ENCODE data around the gene ADAMTS12.

Gene ADAMTS12

GRCh38 chr5:33806738-33807442 is 84.9 kb downstream of the ADAMTS12 start:
- Histone ChIP-seq H3K9me3 (ENCODE audit: severe bottlenecking) (no peaks in the 10 kb centered on the region), H3K4me1 (ENCODE audit: insufficient read depth, poor library complexity, severe bottlenecking) (peaks cover 18% of the 10 kb centered on the region), H3K27me3 (ENCODE audit: insufficient read depth, poor library complexity, severe bottlenecking) (no peaks in the 10 kb centered on the region), H3K4me3 (ENCODE audit: severe bottlenecking) (no peak overlapping the region), H3K27ac (ENCODE audit: poor library complexity, severe bottlenecking) (peak overlapping the region; percentile 67), H3K36me3 (ENCODE audit: low read depth) (no peaks in the 10 kb centered on the region)
- peak; percentile 90 for ATAC-seq (ENCODE audit: low read depth)
- DNase-seq (ENCODE audit: low spot score), result no peak
- TF ChIP-seq, protein P1, sequence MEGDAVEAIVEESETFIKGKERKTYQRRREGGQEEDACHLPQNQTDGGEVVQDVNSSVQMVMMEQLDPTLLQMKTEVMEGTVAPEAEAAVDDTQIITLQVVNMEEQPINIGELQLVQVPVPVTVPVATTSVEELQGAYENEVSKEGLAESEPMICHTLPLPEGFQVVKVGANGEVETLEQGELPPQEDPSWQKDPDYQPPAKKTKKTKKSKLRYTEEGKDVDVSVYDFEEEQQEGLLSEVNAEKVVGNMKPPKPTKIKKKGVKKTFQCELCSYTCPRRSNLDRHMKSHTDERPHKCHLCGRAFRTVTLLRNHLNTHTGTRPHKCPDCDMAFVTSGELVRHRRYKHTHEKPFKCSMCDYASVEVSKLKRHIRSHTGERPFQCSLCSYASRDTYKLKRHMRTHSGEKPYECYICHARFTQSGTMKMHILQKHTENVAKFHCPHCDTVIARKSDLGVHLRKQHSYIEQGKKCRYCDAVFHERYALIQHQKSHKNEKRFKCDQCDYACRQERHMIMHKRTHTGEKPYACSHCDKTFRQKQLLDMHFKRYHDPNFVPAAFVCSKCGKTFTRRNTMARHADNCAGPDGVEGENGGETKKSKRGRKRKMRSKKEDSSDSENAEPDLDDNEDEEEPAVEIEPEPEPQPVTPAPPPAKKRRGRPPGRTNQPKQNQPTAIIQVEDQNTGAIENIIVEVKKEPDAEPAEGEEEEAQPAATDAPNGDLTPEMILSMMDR (IDR thresholded peaks at IDR 0.05; ENCODE audit: poor library complexity, severe bottlenecking), result no peak

DNA sequence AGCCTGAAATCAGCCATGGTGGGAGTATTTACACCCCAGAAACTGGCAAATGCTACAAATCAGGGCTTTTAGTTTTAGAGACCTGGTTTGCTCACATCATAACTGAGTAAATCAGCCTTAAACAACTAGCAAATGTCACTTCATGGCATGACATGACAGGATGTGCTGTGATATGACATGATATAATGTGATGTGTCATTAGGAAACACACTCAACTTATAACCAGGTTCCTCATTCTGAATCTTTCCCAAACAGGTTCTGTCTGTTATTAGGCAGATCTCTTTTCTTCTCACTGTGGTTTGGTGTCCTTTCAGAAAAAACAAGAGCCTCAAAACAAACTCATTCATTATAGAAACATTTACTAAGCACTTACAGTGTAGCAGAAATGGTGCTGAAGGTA is 90.5 kb downstream of the ADAMTS12 start:
- DNase-seq (ENCODE audit: low spot score) (no peak), ATAC-seq (ENCODE audit: low read depth) (no peak)
- no peaks in the 10 kb centered on the region for H3K4me1 ChIP-seq (ENCODE audit: insufficient read depth, poor library complexity, severe bottlenecking)
- H3K27me3 ChIP-seq (ENCODE audit: insufficient read depth, poor library complexity, severe bottlenecking), result no peaks in the 10 kb centered on the region
- H3K4me3 ChIP-seq (ENCODE audit: severe bottlenecking), result no peak overlapping the region
- TF ChIP-seq, protein P1 (IDR thresholded peaks at IDR 0.05; ENCODE audit: poor library complexity, severe bottlenecking), result no peak
- no peaks in the 10 kb centered on the region for H3K36me3 ChIP-seq (ENCODE audit: low read depth)
- no peaks in the 10 kb centered on the region for H3K9me3 ChIP-seq (ENCODE audit: severe bottlenecking)
- H3K27ac ChIP-seq (ENCODE audit: poor library complexity, severe bottlenecking), result no peak overlapping the region

GRCh38 chr5:33800241-33800950 is 91.4 kb downstream of the ADAMTS12 start:
- H3K27me3 ChIP-seq (ENCODE audit: insufficient read depth, poor library complexity, severe bottlenecking), result no peaks in the 10 kb centered on the region
- no peaks in the 10 kb centered on the region for H3K36me3 ChIP-seq (ENCODE audit: low read depth)
- ATAC-seq (ENCODE audit: low read depth) (no peak), DNase-seq (ENCODE audit: low spot score) (no peak)
- TF ChIP-seq, protein P1 (IDR thresholded peaks at IDR 0.05; ENCODE audit: poor library complexity, severe bottlenecking), result no peak
- no peaks in the 10 kb centered on the region for H3K4me1 ChIP-seq (ENCODE audit: insufficient read depth, poor library complexity, severe bottlenecking)
- no peak overlapping the region for H3K27ac ChIP-seq (ENCODE audit: poor library complexity, severe bottlenecking)
- H3K9me3 ChIP-seq (ENCODE audit: severe bottlenecking), result no peaks in the 10 kb centered on the region
- no peak overlapping the region for H3K4me3 ChIP-seq (ENCODE audit: severe bottlenecking)

GRCh38 chr5:33795496-33795895 is 96.3 kb downstream of the ADAMTS12 start:
- Histone ChIP-seq H3K27ac (ENCODE audit: poor library complexity, severe bottlenecking) (peak overlapping the region; percentile 10), H3K27me3 (ENCODE audit: insufficient read depth, poor library complexity, severe bottlenecking) (no peaks in the 10 kb centered on the region), H3K4me1 (ENCODE audit: insufficient read depth, poor library complexity, severe bottlenecking) (peaks cover 7% of the 10 kb centered on the region), H3K9me3 (ENCODE audit: severe bottlenecking) (no peaks in the 10 kb centered on the region), H3K36me3 (ENCODE audit: low read depth) (no peaks in the 10 kb centered on the region), H3K4me3 (ENCODE audit: severe bottlenecking) (no peak overlapping the region)
- DNase-seq (ENCODE audit: low spot score) (no peak), ATAC-seq (ENCODE audit: low read depth) (no peak)
- TF ChIP-seq, protein P1 (IDR thresholded peaks at IDR 0.05; ENCODE audit: poor library complexity, severe bottlenecking), result no peak

Measured in RWPE2 (cell line).